MM.1S (cell line): Measurements from ENCODE around the gene ARHGAP23.

ENCODE experiments used
- EZH2phosphoT487 ChIP-seq: fragments of 300-600 bp; sonication (generic); IDR thresholded peaks from 2 replicates; pipeline ENCODE4 v1.6.1; 2018; ENCODE audit warnings: antibody characterized with exemption, low read length
- TF ChIP-seq, protein P1 (sequence below): fragments of 300-600 bp; sonication (generic); IDR thresholded peaks from 2 replicates; pipeline ENCODE4 v1.5.1; 2016; ENCODE audit warnings: antibody characterized with exemption, low read length, mixed read lengths

- TF ChIP-seq, protein P1, sequence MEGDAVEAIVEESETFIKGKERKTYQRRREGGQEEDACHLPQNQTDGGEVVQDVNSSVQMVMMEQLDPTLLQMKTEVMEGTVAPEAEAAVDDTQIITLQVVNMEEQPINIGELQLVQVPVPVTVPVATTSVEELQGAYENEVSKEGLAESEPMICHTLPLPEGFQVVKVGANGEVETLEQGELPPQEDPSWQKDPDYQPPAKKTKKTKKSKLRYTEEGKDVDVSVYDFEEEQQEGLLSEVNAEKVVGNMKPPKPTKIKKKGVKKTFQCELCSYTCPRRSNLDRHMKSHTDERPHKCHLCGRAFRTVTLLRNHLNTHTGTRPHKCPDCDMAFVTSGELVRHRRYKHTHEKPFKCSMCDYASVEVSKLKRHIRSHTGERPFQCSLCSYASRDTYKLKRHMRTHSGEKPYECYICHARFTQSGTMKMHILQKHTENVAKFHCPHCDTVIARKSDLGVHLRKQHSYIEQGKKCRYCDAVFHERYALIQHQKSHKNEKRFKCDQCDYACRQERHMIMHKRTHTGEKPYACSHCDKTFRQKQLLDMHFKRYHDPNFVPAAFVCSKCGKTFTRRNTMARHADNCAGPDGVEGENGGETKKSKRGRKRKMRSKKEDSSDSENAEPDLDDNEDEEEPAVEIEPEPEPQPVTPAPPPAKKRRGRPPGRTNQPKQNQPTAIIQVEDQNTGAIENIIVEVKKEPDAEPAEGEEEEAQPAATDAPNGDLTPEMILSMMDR = no peak
- no peak for TF ChIP-seq EZH2phosphoT487
These were observed 48.8 kb upstream of the ARHGAP23 start for GRCh38 chr17:38379448-38379847.
